22Rv1 (cell line): Measurements from ENCODE around the gene KRT84.

ENCODE experiments used
- CTCF ChIP-seq: fragments of 450-650 bp; IDR thresholded peaks from 2 replicates; pipeline ENCODE4 v1.5.1; 2017; ENCODE audit warnings: mild to moderate bottlenecking
- ZFX ChIP-seq: fragments of 450-650 bp; IDR thresholded peaks from 2 replicates; pipeline ENCODE4 v1.6.1; 2017; ENCODE audit warnings: antibody characterized with exemption, borderline replicate concordance

- TF ChIP-seq CTCF, result no peak
- no peak for TF ChIP-seq ZFX
These were observed 28.5 kb downstream of the KRT84 start for GRCh38 chr12:52356762-52357580.
